ENCODE results near the gene LRRTM2.

DNA sequence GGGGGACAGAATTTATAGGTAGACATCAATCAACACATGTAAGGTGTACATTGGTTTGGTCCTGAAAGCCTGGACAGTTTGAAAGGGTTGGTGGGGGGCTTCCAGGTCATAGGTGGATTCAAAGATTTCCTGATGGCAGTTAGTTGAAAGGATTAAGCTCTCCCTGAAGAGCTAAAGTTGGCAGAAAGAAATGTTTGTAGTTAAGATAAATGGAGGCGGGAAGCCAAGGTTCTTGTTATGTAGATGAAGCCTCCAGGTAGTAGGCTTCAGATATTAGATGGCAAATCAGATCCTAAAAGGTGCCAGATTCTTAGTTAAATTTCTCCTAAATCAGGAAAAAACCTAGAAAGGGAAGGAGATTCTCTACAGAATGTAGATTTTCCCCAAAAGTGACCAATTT is 9.0 kb upstream of the LRRTM2 start:
- TF ChIP-seq EP300 (IDR thresholded peaks at IDR 0.05) = no peak
- TF ChIP-seq POLR2A (IDR thresholded peaks at IDR 0.05) = no peak
- TF ChIP-seq, protein P1, sequence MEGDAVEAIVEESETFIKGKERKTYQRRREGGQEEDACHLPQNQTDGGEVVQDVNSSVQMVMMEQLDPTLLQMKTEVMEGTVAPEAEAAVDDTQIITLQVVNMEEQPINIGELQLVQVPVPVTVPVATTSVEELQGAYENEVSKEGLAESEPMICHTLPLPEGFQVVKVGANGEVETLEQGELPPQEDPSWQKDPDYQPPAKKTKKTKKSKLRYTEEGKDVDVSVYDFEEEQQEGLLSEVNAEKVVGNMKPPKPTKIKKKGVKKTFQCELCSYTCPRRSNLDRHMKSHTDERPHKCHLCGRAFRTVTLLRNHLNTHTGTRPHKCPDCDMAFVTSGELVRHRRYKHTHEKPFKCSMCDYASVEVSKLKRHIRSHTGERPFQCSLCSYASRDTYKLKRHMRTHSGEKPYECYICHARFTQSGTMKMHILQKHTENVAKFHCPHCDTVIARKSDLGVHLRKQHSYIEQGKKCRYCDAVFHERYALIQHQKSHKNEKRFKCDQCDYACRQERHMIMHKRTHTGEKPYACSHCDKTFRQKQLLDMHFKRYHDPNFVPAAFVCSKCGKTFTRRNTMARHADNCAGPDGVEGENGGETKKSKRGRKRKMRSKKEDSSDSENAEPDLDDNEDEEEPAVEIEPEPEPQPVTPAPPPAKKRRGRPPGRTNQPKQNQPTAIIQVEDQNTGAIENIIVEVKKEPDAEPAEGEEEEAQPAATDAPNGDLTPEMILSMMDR (IDR thresholded peaks at IDR 0.05) = no peak
- no peak for TF ChIP-seq POLR2AphosphoS5 (IDR thresholded peaks at IDR 0.05)

Measured in gastroesophageal sphincter (tissue), 3 donors.